Germinal center (tissue), 1 donor: ENCODE results near the gene CCPG1.
"Not testable (repeated sequence)": the region's sequence is repeated elsewhere in the genome, so short reads cannot be mapped to it uniquely, and the experiment has no call there.

ENCODE experiments used
- DNase-seq: peaks from one replicate; pipeline ENCODE4 v3.0.0; 2012; ENCODE audit warnings: mixed read lengths, low spot score

The CCPG1 gene

GRCh38 chr15:55408012-55408928 is at the start of gene CCPG1, which contains the start of gene PIERCE2:
CCPG1 (minus strand) TSS chr15:55408359; CDS start chr15:55389424, 18,935 bp downstream.
PIERCE2 (plus strand) TSS chr15:55408495; CDS start chr15:55408769, 274 bp downstream.
- peak; percentile 90 for DNase-seq

GRCh38 chr15:55457401-55458022 is 49.4 kb upstream of the CCPG1 start:
- no peak for DNase-seq

- not testable (repeated sequence) for DNase-seq
Observed at GRCh38 chr15:55447030-55447394, 38.9 kb upstream of the CCPG1 start.

DNA sequence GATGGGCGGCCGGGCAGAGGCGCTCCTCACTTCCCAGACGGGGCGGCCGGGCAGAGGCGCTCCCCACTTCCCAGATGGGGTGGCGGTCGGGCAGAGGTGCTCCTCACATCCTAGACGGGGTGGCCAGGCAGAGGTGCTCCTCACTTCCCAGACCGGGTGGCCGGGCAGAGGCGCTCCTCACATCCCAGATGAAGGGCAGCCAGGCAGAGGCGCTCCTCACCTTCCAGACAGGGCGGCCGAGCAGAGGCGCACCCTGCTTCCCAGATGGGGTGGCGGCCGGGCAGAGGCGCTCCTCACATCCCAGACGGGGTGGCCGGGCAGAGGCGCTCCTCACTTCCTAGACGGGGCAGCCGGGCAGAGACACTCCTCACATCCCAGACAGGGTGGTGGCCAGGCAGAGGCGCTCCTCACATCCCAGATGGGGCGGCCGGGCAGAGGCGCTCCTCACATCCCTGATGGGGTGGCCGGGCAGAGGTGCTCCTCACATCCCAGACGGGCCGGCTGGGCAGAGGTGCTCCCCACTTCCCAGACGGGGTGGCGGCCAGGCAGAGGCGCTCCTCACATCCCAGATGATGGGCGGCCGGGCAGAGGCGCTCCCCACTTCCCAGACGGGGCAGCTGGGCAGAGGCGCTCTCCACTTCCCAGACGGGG is 38.3 kb upstream of the CCPG1 start:
- DNase-seq = not testable (repeated sequence)

GRCh38 chr15:55445936-55446335 is 37.8 kb upstream of the CCPG1 start:
- not testable (repeated sequence) for DNase-seq

- DNase-seq = not testable (repeated sequence)
Observed at GRCh38 chr15:55443141-55443540, 35.0 kb upstream of the CCPG1 start.

DNA sequence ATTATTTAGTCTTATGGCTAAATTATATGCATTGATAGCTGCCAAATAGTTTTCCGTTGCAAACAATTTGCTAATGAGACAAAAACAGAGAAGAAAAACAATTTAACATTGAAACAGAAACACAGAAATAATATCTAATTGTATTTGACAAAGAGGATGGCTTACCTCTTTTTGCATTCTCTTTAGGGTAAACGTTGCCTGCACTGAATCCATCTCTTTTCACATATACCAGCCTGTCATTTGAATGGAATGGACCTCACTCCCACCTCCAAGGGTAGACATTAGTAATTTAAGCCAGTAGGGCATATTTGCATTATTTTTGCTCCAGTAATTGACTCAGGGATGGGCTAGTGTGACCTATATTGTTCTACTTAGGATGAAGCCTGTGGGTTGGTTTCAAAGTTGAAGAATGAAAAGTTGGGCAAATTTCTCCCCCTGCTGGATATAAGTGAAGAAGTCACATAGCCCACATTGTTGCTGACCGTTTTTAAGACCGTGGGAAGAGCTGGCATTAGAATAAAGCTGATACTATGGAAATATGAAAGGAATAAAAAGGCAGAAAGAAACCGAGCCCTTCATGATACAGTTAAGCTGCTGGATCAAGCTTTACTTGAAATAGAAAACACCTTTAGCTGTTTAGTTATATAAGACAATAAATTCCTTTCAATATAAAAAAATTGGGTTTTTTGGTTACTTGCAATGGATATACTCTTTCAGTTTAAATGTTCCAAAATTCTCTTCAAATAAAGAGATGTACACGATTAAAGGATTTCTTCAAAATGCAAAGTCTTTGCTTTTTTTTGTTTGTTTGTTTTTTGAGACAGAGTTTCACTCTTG is 27.0 kb upstream of the CCPG1 start:
- DNase-seq = peak; percentile 11

DNA sequence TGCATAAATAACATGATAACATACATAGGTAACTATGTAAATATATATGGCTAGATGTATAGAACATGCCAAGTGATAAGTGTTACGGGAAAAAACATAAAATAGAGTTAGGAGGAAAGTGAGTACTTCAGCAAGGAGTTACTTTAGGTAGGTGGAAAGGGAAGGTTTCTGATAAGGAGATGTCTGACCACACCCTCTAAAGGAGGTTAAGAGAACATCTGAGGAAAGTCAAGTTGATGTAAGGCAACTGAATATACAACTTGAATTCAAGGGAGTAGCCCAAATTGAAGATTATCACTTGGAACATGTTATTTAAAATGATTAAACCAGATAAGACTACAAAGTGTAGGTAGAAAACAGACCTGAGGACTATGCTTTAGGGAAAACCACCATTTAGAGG is 13.9 kb upstream of the CCPG1 start:
- DNase-seq = no peak

DNA sequence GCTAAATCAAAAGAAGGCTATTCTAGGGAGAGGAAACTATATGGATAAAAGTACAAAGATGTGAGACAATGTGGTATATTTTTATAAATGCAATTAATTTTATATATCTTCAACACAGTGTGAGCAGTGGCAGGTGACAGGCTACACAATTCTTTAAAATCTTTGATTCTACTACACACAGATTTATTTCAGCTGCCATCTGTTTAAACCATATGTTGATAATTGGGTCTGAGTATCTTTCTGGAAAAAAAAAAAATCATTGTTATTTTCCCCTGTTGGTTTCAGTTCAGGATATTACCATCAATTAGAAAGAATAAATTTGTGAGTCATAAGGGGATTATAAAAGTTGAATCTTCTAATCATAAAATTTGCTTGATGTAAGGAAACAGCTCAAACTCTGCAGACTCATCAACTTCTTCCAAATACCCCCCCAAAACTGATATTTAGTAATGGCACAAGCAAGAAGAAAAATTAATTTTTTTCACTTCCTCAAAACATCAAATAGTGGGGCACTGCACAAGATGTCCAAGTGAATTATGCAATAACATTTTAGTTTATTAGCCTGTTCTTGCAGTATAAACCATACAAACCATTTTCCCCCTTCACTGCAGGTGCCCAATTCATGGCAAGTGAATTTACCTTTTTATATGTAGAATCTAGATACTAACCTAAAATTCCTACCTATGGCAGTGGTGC is 12.2 kb upstream of the CCPG1 start:
- no peak for DNase-seq

- not testable (repeated sequence) for DNase-seq
Observed at GRCh38 chr15:55417678-55418077, 9.5 kb upstream of the CCPG1 start.

DNA sequence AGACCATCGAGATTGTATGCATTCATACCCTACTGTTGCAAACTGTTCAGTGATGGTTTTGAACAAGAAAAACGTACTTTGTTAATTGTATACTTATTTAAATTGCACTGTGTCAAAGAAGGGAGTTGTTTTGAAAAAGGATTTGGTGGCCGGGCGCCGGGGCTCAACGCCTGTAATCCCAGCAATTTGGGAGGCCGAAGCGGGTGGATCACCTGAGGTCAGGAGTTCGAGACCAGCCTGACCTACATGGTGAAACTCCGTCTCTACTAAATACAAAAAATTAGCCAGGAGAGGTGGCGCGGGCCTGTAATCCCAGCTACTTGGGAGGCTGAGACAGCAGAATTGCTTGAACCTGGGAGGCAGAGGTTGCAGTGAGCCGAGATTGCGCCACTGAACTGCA is 817 bp upstream of the CCPG1 start:
- not testable (repeated sequence) for DNase-seq

- peak; percentile 8 for DNase-seq
Observed at GRCh38 chr15:55407498-55408011, 604 bp downstream of the CCPG1 start.

DNA sequence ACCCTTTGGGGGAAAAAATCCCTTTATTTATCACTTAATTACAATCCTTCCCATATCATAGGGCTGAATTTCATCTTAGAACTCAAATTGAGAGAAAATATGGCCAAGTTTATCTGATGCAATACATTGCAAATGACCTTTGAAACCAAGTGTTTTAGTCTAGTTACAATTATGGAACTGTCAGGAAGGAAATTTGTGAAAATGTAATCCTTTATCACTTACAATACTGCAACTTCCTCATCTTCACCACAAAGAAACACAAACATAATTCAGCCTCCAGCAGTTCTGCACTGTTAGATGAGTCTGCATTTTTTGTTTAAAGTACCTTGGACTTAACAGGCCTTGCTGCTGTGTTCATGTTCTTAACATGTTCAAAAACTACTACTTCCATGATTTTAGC is 4.6 kb downstream of the CCPG1 start:
- DNase-seq = no peak

- no peak for DNase-seq
Observed at GRCh38 chr15:55402707-55403106, 5.5 kb downstream of the CCPG1 start.

GRCh38 chr15:55401786-55402246 is 6.3 kb downstream of the CCPG1 start:
- DNase-seq = no peak

DNA sequence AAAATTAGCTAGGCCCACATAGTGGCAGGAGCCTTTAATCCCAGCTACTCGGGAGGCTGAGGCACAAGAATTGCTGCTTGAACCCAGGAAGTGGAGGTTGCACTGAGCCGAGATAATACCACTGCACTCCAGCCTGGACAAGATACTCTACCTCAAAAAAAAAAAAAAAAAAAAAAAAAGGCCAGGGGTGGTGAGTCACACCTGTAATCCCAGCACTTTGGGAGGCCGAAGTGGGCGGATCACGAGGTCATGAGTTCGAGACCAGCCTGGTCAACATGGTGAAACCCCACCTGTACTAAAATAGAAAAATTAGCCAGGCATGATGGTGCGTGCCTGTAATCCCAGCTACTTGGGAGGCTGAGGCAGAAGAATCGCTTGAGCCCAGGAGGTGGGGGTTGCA is 8.1 kb downstream of the CCPG1 start:
- DNase-seq = not testable (repeated sequence)

DNA sequence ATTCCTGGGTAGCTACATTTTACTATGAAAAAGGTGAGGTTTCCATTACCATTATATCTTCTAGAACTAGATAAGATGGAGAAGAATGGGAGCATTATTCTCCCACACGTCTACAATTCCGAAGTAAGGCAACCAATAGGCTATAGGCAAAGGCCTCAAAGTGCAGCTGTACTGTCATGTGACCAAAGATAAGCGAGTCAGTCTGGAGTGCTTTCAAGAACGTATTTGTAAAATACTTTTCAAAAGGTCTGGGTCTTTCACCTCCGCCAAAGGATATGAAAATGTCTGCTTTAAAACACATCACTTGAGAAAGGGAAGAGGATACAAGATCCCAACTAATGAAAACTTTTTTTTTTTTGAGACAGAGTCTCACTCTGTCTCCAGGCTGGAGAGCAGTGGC is 9.9 kb downstream of the CCPG1 start:
- no peak for DNase-seq

DNA sequence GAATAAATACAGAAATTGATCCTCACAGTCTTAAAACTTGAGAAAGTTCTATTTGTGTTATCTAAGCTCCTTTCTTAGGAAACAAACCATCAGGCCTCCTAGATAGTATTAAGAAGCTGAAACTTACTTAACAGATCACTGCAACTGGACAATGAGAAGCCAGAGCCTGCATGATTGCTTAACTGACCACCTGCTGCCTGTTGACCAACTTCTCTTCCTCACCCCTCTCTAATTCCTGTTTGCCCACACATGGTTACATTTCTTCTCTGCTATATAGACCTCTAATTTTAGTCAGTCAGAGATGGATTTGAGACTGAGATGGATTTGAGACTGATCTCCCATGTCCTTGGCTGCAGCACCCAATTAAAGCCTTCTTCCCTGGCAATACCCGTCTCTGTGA is 13.5 kb downstream of the CCPG1 start:
- no peak for DNase-seq

- DNase-seq = no peak
Observed at GRCh38 chr15:55389264-55389607, 18.9 kb downstream of the CCPG1 start.

- no peak for DNase-seq
Observed at GRCh38 chr15:55387027-55387426, 21.1 kb downstream of the CCPG1 start.

DNA sequence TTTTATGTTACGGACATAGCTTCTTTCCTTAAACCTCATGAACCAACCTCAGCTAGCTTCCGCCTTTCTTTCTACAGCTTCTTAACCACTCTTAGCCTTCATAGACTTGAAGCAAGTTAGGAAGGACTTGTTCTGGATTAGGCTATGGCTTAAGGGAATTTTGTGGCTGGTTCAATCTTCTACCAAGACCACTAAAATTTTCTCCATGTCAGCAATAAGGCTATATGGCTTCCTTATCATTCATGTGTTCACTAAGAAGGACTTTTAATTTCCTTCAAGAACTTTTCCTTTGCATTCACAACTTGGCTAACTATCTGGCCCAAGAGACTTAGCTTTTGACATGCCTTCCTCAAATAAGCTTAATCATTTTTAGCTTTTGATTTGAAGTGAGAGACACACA is 24.5 kb downstream of the CCPG1 start:
- no peak for DNase-seq
